CD14-positive monocyte (primary cell): ENCODE data around the gene ATP2C1. TPM values are rescaled to one million over a fixed set of nuclear protein-coding genes. Genes with fewer than 3 reads are reported as not detected.

Experiments
- DNase-seq, 3 donors: peaks; one replicate each; pipeline ENCODE4 v3.0.0-alpha.2; 2011 to 2022
- H2AFZ ChIP-seq: 2 replicates; pipeline ENCODE4 v1.6.0; 2012; ENCODE audit warnings: mild to moderate bottlenecking, low read depth, low read length, inconsistent platforms; ENCODE audit not compliant: insufficient read depth, poor library complexity, severe bottlenecking
- H3K27ac ChIP-seq, 2 donors: 1 replicate in 1 of 2; 2 replicates in 1 of 2; pipeline ENCODE4 v1.5.1; 2012 to 2013; ENCODE audit warnings: low read length in 2 of 2, control low read depth in 1 of 2, inconsistent platforms in 1 of 2, low read depth in 1 of 2, mild to moderate bottlenecking in 1 of 2
- H3K27me3 ChIP-seq, 2 donors: one replicate each; pipeline versions ENCODE4 v1.6.0 to v1.6.1; 2011 to 2013; ENCODE audit warnings: low read length in 2 of 2; ENCODE audit not compliant: control insufficient read depth in 2 of 2, insufficient read depth in 2 of 2
- H3K36me3 ChIP-seq, 2 donors: replicated peaks in 1 of 2; 1 replicate in 1 of 2; 2 replicates in 1 of 2; pipeline versions ENCODE4 v1.5.1 to v1.6.1; 2012 to 2013; ENCODE audit warnings: low read length in 2 of 2, control low read depth in 1 of 2, inconsistent platforms in 1 of 2, mild to moderate bottlenecking in 1 of 2; ENCODE audit not compliant: insufficient read depth in 2 of 2, control insufficient read depth in 1 of 2
- H3K4me1 ChIP-seq, 2 donors: 1 replicate in 1 of 2; 2 replicates in 1 of 2; pipeline versions ENCODE4 v1.5.1 to v1.6.1; 2012 to 2013; ENCODE audit warnings: low read length in 2 of 2, control low read depth in 1 of 2, inconsistent platforms in 1 of 2, mild to moderate bottlenecking in 1 of 2, moderate library complexity in 1 of 2; ENCODE audit not compliant: insufficient read depth in 2 of 2, control insufficient read depth in 1 of 2
- H3K4me2 ChIP-seq: replicated peaks from 2 replicates; pipeline ENCODE3; 2012; ENCODE audit warnings: low read length, moderate library complexity, mild to moderate bottlenecking; ENCODE audit not compliant: poor library complexity, severe bottlenecking; ENCODE audit errors: extremely low read depth
- H3K4me3 ChIP-seq, 3 experiments: fragments of 200-600 bp in 1 of 3; sonication (generic) in 1 of 3; replicated peaks in 1 of 3; 1 replicate in 2 of 3; 2 replicates in 1 of 3; pipeline ENCODE4 v1.5.1; 2011 to 2013; ENCODE audit warnings: low read length in 3 of 3, mild to moderate bottlenecking in 3 of 3, control low read depth in 2 of 3, low read depth in 2 of 3, inconsistent platforms in 1 of 3, moderate library complexity in 1 of 3
- H3K79me2 ChIP-seq: 2 replicates; pipeline ENCODE4 v1.6.0; 2012; ENCODE audit warnings: mild to moderate bottlenecking, control low read depth, inconsistent platforms, low read length, moderate library complexity; ENCODE audit not compliant: insufficient read depth
- H3K9ac ChIP-seq: 2 replicates; pipeline ENCODE4 v1.6.0; 2017; ENCODE audit warnings: low read length, mild to moderate bottlenecking; ENCODE audit not compliant: insufficient read depth, poor library complexity, severe bottlenecking
- H3K9me3 ChIP-seq, 2 donors: replicated peaks in 1 of 2; 1 replicate in 1 of 2; 2 replicates in 1 of 2; pipeline versions ENCODE4 v1.5.1 to v1.6.1; 2012 to 2013; ENCODE audit warnings: low read length in 2 of 2, control low read depth in 1 of 2; ENCODE audit not compliant: control insufficient read depth in 1 of 2, insufficient read depth in 1 of 2
- H4K20me1 ChIP-seq: 2 replicates; pipeline ENCODE4 v1.6.0; 2012; ENCODE audit warnings: mild to moderate bottlenecking, low read length, control low read depth, moderate library complexity; ENCODE audit not compliant: insufficient read depth
- H3K27ac Mint-ChIP-seq, 7 donors: one replicate each; pipeline ENCODE4 v1.8.0; 2020; ENCODE audit warnings: mild to moderate bottlenecking in 7 of 7, mixed read lengths in 7 of 7, moderate library complexity in 6 of 7, inconsistent platforms in 2 of 7
- H3K27me3 Mint-ChIP-seq, 3 donors: one replicate each; pipeline ENCODE4 v1.8.0; 2021 to 2022; ENCODE audit warnings: low read depth in 3 of 3, mild to moderate bottlenecking in 3 of 3, mixed read lengths in 3 of 3, moderate library complexity in 3 of 3, inconsistent platforms in 1 of 3
- H3K36me3 Mint-ChIP-seq, 2 donors: one replicate each; pipeline ENCODE4 v1.8.0; 2020; ENCODE audit warnings: mixed read lengths in 2 of 2, inconsistent platforms in 1 of 2, mild to moderate bottlenecking in 1 of 2
- H3K4me1 Mint-ChIP-seq: one replicate; pipeline ENCODE4 v1.8.0; 2020; ENCODE audit warnings: mild to moderate bottlenecking, mixed read lengths
- H3K4me3 Mint-ChIP-seq, 2 donors: one replicate each; pipeline ENCODE4 v1.8.0; 2020; ENCODE audit warnings: mild to moderate bottlenecking in 2 of 2, mixed read lengths in 2 of 2, moderate library complexity in 1 of 2
- H3K9me3 Mint-ChIP-seq, 7 donors: one replicate each; pipeline ENCODE4 v1.8.0; 2020 to 2022; ENCODE audit warnings: mixed read lengths in 7 of 7, mild to moderate bottlenecking in 6 of 7, moderate library complexity in 6 of 7, inconsistent platforms in 2 of 7
- CTCF ChIP-seq: fragments of 200-600 bp; IDR thresholded peaks from one replicate; pipeline ENCODE4 v1.8.0; 2022; ENCODE audit warnings: antibody characterized with exemption, mild to moderate bottlenecking
- WGBS: methylation state at CpG from one replicate; pipeline ENCODE4 v1.1.5; 2013; ENCODE audit warnings: missing lambda C conversion rate; ENCODE audit not compliant: insufficient coverage; 5-methylcytosine and 5-hydroxymethylcytosine counted together
- intact Hi-C, 2 donors: fragments of 100-400 bp; cut with micrococcal nuclease; formaldehyde crosslinking; loops; one replicate each; pipeline versions ENCODE4 v1.15.0 to v1.15.1; 2023
- polyA plus RNA-seq, 3 donors: library from polyadenylated mRNA; depleted of rRNA in 1 of 3; unstranded in 2 of 3; stranded (reverse) in 1 of 3; fragments of 300-500 nt in 2 of 3; fragments of >200 nt in 1 of 3; fragmentation: Illumina TruSeq in 2 of 3; gene quantifications; 1 replicate in 2 of 3; 2 replicates in 1 of 3; pipeline ENCODE4 v1.2.3, GENCODE V29; 2012 to 2021

ATP2C1 gene
- polyA plus RNA-seq, 3 donors: 11.7 to 22.0 (median 12.2) TPM

- Histone ChIP-seq H4K20me1 (peaks cover 30% of the 10 kb centered on the region), H3K27me3 (no peaks in the 10 kb centered on the region), H3K36me3 (no peaks in the 10 kb centered on the region), H3K4me2 (no peak overlapping the region), H3K4me3 (no peak overlapping the region), H3K27ac (no peak overlapping the region), H3K9me3 (no peaks in the 10 kb centered on the region), H3K9ac (no peak overlapping the region), H3K79me2 (peaks cover 79% of the 10 kb centered on the region), H3K4me1 (peaks cover 0 to 14% of the 10 kb centered on the region in 2 donors), H2AFZ (no peak overlapping the region)
- WGBS: no CpG with 5 or more reads among the region's 3 CpGs
- Mint-ChIP-seq H3K27me3 (no peaks in the 10 kb centered on the region), H3K27ac (no peak overlapping the region), H3K4me3 (no peak overlapping the region), H3K36me3 (peaks cover 2% of the 10 kb centered on the region in 2 donors), H3K4me1 (peaks cover 30% of the 10 kb centered on the region), H3K9me3 (peaks cover 0 to 2% (median 1%) of the 10 kb centered on the region in 7 donors)
- intact Hi-C loops: no loop called here
- TF ChIP-seq CTCF: no peak
- no peak for DNase-seq
Measured at GRCh38 chr3:130906374-130906995, 12.6 kb downstream of the ATP2C1 start.

- peaks cover 20% of the 10 kb centered on the region for H4K20me1 ChIP-seq
- Mint-ChIP-seq H3K27ac (no peak overlapping the region), H3K9me3 (peaks cover 0 to 2% (median 2%) of the 10 kb centered on the region in 7 donors), H3K36me3 (peaks cover 2% of the 10 kb centered on the region in 2 donors), H3K4me1 (peaks cover 22% of the 10 kb centered on the region), H3K27me3 (no peaks in the 10 kb centered on the region), H3K4me3 (no peak overlapping the region)
- no peak overlapping the region for H3K9ac ChIP-seq
- H3K27me3 ChIP-seq: no peaks in the 10 kb centered on the region
- intact Hi-C loops: no loop called here
- peaks cover 0 to 14% of the 10 kb centered on the region in 2 donors for H3K4me1 ChIP-seq
- H3K79me2 ChIP-seq: peaks cover 69% of the 10 kb centered on the region
- no peak overlapping the region for H3K4me2 ChIP-seq
- no peak for DNase-seq
- no peak overlapping the region for H3K27ac ChIP-seq
- TF ChIP-seq CTCF: no peak
- no peak overlapping the region for H2AFZ ChIP-seq
- no peak overlapping the region for H3K4me3 ChIP-seq
- H3K9me3 ChIP-seq: no peaks in the 10 kb centered on the region
- no peaks in the 10 kb centered on the region for H3K36me3 ChIP-seq
Measured at GRCh38 chr3:130907500-130907899, 13.6 kb downstream of the ATP2C1 start.
